Measurements from ENCODE around the gene ASAP3. TPM values are rescaled to one million over a fixed set of nuclear protein-coding genes. Genes with fewer than 3 reads are reported as not detected.
"Not testable (repeated sequence)": the region's sequence is repeated elsewhere in the genome, so short reads cannot be mapped to it uniquely, and the experiment has no call there.

ASAP3 gene
- total RNA-seq, 2 experiments from 2014 or later, result 0.25 to 0.52 TPM

GRCh38 chr1:23505851-23506250 is 21.9 kb upstream of the ASAP3 start:
- POLR2A ChIA-PET, result no interaction called here

GRCh38 chr1:23504156-23504555 is 20.2 kb upstream of the ASAP3 start:
- H3K4me3 Mint-ChIP-seq, H3K9me3 Mint-ChIP-seq, H3K27ac Mint-ChIP-seq, H3K27me3 Mint-ChIP-seq, H3K4me1 Mint-ChIP-seq, DNase-seq, POLR2A ChIA-PET: not testable (repeated sequence)
- CTCF ChIA-PET, result interaction anchor here (0.5 to 0.9 kb wide), 2 partner anchors 8 to 24 kb away, joined by 3 to 4 read pairs; no protein-coding TSS in a partner anchor
- H3K36me3 Mint-ChIP-seq (ENCODE audit: low read depth), result peaks cover 23% of the 10 kb centered on the region

More at GRCh38 chr1:23505851-23506250, 21.9 kb upstream of the ASAP3 start:
- Mint-ChIP-seq H3K27ac (peak overlapping the region; percentile 50), H3K4me3 (no peak overlapping the region), H3K9me3 (no peaks in the 10 kb centered on the region), H3K27me3 (no peaks in the 10 kb centered on the region), H3K36me3 (ENCODE audit: low read depth) (peaks cover 38% of the 10 kb centered on the region), H3K4me1 (no peaks in the 10 kb centered on the region)
- CTCF ChIA-PET, result interaction anchor here (0.8 to 4.2 kb wide), 2 partner anchors 9 to 34 kb away, joined by 3 to 34 read pairs; no protein-coding TSS in a partner anchor
- DNase-seq, result no peak

GRCh38 chr1:23502951-23503350 is 19.0 kb upstream of the ASAP3 start:
- no peak overlapping the region for H3K27ac Mint-ChIP-seq
- no peak overlapping the region for H3K4me3 Mint-ChIP-seq
- ChIA-PET POLR2A (no interaction called here), CTCF (interaction anchor here (10.8 kb wide), 1 partner anchor 36 kb away, joined by 123 read pairs; no protein-coding TSS in a partner anchor)
- H3K4me1 Mint-ChIP-seq, result no peaks in the 10 kb centered on the region
- DNase-seq, result no peak
- H3K36me3 Mint-ChIP-seq (ENCODE audit: low read depth), result peaks cover 16% of the 10 kb centered on the region
- no peaks in the 10 kb centered on the region for H3K9me3 Mint-ChIP-seq
- H3K27me3 Mint-ChIP-seq, result no peaks in the 10 kb centered on the region

GRCh38 chr1:23500466-23500865 is 16.5 kb upstream of the ASAP3 start:
- no peak overlapping the region for H3K27ac Mint-ChIP-seq
- peaks cover 4% of the 10 kb centered on the region for H3K36me3 Mint-ChIP-seq (ENCODE audit: low read depth)
- H3K4me1 Mint-ChIP-seq, result peaks cover 8% of the 10 kb centered on the region
- CTCF ChIA-PET, result interaction anchor here (1.2 to 10.8 kb wide), 6 partner anchors 12 to 137 kb away, joined by 4 to 123 read pairs (median 4); partner anchors contain the start of gene E2F2
- no peak for DNase-seq
- POLR2A ChIA-PET, result no interaction called here
- H3K9me3 Mint-ChIP-seq, result no peaks in the 10 kb centered on the region
- no peaks in the 10 kb centered on the region for H3K27me3 Mint-ChIP-seq
- no peak overlapping the region for H3K4me3 Mint-ChIP-seq

GRCh38 chr1:23497777-23498439 is 13.9 kb upstream of the ASAP3 start:
- Mint-ChIP-seq H3K27me3 (peaks cover 3% of the 10 kb centered on the region), H3K4me1 (peaks cover 8% of the 10 kb centered on the region), H3K27ac (no peak overlapping the region), H3K4me3 (no peak overlapping the region), H3K36me3 (ENCODE audit: low read depth) (no peaks in the 10 kb centered on the region), H3K9me3 (no peaks in the 10 kb centered on the region)
- POLR2A ChIA-PET, result interaction anchor here (0.6 to 1.3 kb wide), 4 partner anchors 9 to 58 kb away, joined by 3 to 4 read pairs (median 3); no protein-coding TSS in a partner anchor
- CTCF ChIA-PET, result interaction anchor here (0.6 to 10.8 kb wide), 24 partner anchors 9 to 196 kb away, joined by 3 to 123 read pairs (median 5); partner anchors contain the start of genes ASAP3, E2F2 and HNRNPR
- no peak for DNase-seq

GRCh38 chr1:23496490-23497181 is 12.7 kb upstream of the ASAP3 start:
- Mint-ChIP-seq H3K4me3 (no peak overlapping the region), H3K27ac (no peak overlapping the region), H3K36me3 (ENCODE audit: low read depth) (no peaks in the 10 kb centered on the region), H3K27me3 (peaks cover 3% of the 10 kb centered on the region), H3K4me1 (peaks cover 8% of the 10 kb centered on the region), H3K9me3 (no peaks in the 10 kb centered on the region)
- DNase-seq, result no peak
- CTCF ChIA-PET, result interaction anchor here (0.6 to 10.8 kb wide), 31 partner anchors 7 to 197 kb away, joined by 3 to 123 read pairs (median 5); partner anchors contain the start of genes ASAP3, E2F2, HNRNPR and TCEA3
- POLR2A ChIA-PET, result interaction anchor here (0.5 to 1.3 kb wide), 4 partner anchors 11 to 122 kb away, joined by 3 to 4 read pairs (median 3); no protein-coding TSS in a partner anchor

GRCh38 chr1:23494836-23495235 is 10.9 kb upstream of the ASAP3 start:
- Mint-ChIP-seq H3K27ac (peak overlapping the region; percentile 25), H3K27me3 (peaks cover 13% of the 10 kb centered on the region)
- H3K4me1 Mint-ChIP-seq; POLR2A ChIA-PET; H3K36me3 Mint-ChIP-seq (ENCODE audit: low read depth); DNase-seq; H3K4me3 Mint-ChIP-seq; H3K9me3 Mint-ChIP-seq: not testable (repeated sequence)
- CTCF ChIA-PET, result interaction anchor here (1.3 to 10.8 kb wide), 4 partner anchors 13 to 140 kb away, joined by 5 to 123 read pairs (median 68); partner anchors contain the start of gene E2F2

- DNase-seq; POLR2A ChIA-PET; H3K36me3 Mint-ChIP-seq (ENCODE audit: low read depth); H3K4me1 Mint-ChIP-seq; H3K27ac Mint-ChIP-seq; H3K4me3 Mint-ChIP-seq; H3K9me3 Mint-ChIP-seq: not testable (repeated sequence)
- H3K27me3 Mint-ChIP-seq, result peaks cover 20% of the 10 kb centered on the region
- CTCF ChIA-PET, result interaction anchor here (10.8 kb wide), 1 partner anchor 46 kb away, joined by 123 read pairs; no protein-coding TSS in a partner anchor
Measured at GRCh38 chr1:23492776-23493175, 8.8 kb upstream of the ASAP3 start.

GRCh38 chr1:23492132-23492720 is 8.2 kb upstream of the ASAP3 start:
- Mint-ChIP-seq H3K36me3 (ENCODE audit: low read depth) (no peaks in the 10 kb centered on the region), H3K27ac (no peak overlapping the region), H3K4me1 (peaks cover 2% of the 10 kb centered on the region), H3K9me3 (no peaks in the 10 kb centered on the region), H3K27me3 (peaks cover 21% of the 10 kb centered on the region), H3K4me3 (no peak overlapping the region)
- DNase-seq, result no peak
- ChIA-PET CTCF (interaction anchor here (0.7 to 0.9 kb wide), 2 partner anchors 10 to 22 kb away, joined by 3 to 4 read pairs; no protein-coding TSS in a partner anchor), POLR2A (no interaction called here)

- Mint-ChIP-seq H3K9me3 (no peaks in the 10 kb centered on the region), H3K4me3 (no peak overlapping the region), H3K27me3 (peaks cover 38% of the 10 kb centered on the region), H3K36me3 (ENCODE audit: low read depth) (no peaks in the 10 kb centered on the region), H3K4me1 (peaks cover 4% of the 10 kb centered on the region), H3K27ac (no peak overlapping the region)
- ChIA-PET POLR2A (no interaction called here), CTCF (interaction anchor here (0.5 kb wide), 1 partner anchor 141 kb away, joined by 5 read pairs; no protein-coding TSS in a partner anchor)
- no peak for DNase-seq
Measured at GRCh38 chr1:23489842-23490241, 5.9 kb upstream of the ASAP3 start.

GRCh38 chr1:23485002-23485332 is 988 bp upstream of the ASAP3 start:
- Mint-ChIP-seq H3K9me3 (no peaks in the 10 kb centered on the region), H3K4me1 (peaks cover 18% of the 10 kb centered on the region), H3K27me3 (peaks cover 67% of the 10 kb centered on the region), H3K27ac (no peak overlapping the region), H3K36me3 (ENCODE audit: low read depth) (no peaks in the 10 kb centered on the region), H3K4me3 (peak overlapping the region; percentile 88)
- ChIA-PET POLR2A (interaction anchor here (0.5 kb wide), 1 partner anchor 25 kb away, joined by 3 read pairs; no protein-coding TSS in a partner anchor), CTCF (interaction anchor here (0.9 to 3.6 kb wide), 5 partner anchors 13 to 177 kb away, joined by 3 to 16 read pairs (median 4); no protein-coding TSS in a partner anchor)
- no peak for DNase-seq

GRCh38 chr1:23484253-23485001 is 448 bp upstream of the ASAP3 start:
- DNase-seq, result peak; percentile 95
- no peaks in the 10 kb centered on the region for H3K36me3 Mint-ChIP-seq (ENCODE audit: low read depth)
- no peaks in the 10 kb centered on the region for H3K9me3 Mint-ChIP-seq
- peak overlapping the region; percentile 88 for H3K4me3 Mint-ChIP-seq
- peak overlapping the region; percentile 78 for H3K27ac Mint-ChIP-seq
- H3K4me1 Mint-ChIP-seq, result peaks cover 18% of the 10 kb centered on the region
- CTCF ChIA-PET, result interaction anchor here (0.9 to 3.6 kb wide), 5 partner anchors 13 to 178 kb away, joined by 3 to 16 read pairs (median 4); no protein-coding TSS in a partner anchor
- peaks cover 63% of the 10 kb centered on the region for H3K27me3 Mint-ChIP-seq
- POLR2A ChIA-PET, result interaction anchor here (0.5 kb wide), 1 partner anchor 25 kb away, joined by 3 read pairs; no protein-coding TSS in a partner anchor
